A172 (cell line): ENCODE data around the gene SYNPO. TPM values are rescaled to one million over a fixed set of nuclear protein-coding genes. Genes with fewer than 3 reads are reported as not detected.

Experiments
- DNase-seq: peaks from one replicate; pipeline ENCODE4 v3.0.0-alpha.2; 2015; ENCODE audit warnings: low spot score
- total RNA-seq: library from RNA; depleted of rRNA; stranded (reverse); fragments of >200 nt; shearing (Covaris generic); gene quantifications from 2 replicates; pipeline ENCODE4 v1.2.3, GENCODE V29; 2014

The SYNPO gene
- total RNA-seq, 1 experiment from 2014 or later: 9.0 TPM

DNA sequence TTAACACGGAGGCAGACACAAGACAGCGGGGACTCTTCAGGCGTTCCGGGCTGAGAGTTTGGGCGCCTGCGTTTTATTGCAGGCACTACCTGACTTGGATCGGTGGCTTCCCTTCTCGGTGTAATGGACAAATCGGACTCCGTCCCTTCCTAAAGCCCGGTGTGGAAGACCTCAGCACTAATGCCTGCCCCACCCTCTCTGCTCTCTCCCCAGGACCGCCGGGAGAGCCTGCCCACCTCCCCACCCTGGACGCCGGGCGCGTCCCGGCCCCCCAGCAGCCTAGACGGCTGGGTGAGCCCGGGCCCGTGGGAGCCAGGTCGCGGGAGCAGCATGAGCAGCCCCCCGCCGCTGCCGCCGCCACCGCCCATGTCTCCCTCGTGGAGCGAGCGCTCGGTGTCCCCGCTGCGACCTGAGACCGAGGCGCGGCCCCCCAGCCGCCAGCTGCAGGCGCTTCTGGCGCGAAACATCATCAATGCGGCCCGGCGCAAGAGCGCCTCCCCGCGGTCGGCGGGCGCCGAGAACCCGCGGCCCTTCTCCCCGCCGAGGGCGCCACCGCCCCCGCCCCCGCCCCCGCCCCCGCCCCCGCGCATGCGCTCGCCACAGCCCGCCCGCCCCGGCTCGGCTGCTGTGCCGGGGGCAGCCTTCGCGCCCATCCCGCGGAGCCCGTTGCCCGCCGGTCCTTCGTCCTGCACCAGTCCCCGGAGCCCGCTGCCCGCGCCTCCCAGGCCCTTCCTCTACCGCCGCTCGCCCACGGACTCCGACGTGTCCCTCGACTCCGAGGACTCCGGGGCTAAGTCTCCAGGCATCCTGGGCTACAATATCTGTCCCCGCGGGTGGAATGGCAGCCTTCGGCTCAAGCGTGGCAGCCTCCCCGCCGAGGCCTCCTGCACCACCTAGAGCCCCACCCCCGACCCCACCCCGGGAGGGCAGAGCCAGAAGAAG lies 16.0 kb downstream of the SYNPO start:
- DNase-seq: no peak

DNA sequence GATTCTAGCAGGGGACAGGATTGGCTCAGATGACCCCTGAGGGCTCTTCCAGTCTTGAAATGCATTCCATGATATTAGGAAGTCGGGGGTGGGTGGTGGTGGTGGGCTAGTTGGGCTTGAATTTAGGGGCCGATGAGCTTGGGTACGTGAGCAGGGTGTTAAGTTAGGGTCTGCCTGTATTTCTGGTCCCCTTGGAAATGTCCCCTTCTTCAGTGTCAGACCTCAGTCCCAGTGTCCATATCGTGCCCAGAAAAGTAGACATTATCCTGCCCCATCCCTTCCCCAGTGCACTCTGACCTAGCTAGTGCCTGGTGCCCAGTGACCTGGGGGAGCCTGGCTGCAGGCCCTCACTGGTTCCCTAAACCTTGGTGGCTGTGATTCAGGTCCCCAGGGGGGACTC lies 17.7 kb downstream of the SYNPO start:
- no peak for DNase-seq

DNA sequence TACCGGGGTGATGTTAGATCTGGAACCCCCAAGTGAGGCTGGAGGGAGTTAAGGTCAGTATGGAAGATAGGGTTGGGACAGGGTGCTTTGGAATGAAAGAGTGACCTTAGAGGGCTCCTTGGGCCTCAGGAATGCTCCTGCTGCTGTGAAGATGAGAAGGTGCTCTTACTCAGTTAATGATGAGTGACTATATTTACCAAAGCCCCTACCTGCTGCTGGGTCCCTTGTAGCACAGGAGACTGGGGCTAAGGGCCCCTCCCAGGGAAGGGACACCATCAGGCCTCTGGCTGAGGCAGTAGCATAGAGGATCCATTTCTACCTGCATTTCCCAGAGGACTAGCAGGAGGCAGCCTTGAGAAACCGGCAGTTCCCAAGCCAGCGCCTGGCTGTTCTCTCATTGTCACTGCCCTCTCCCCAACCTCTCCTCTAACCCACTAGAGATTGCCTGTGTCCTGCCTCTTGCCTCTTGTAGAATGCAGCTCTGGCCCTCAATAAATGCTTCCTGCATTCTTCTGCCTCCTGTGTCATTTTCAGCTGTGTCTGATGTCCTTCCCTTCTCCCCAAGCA lies 18.3 kb downstream of the SYNPO start:
- DNase-seq: no peak

DNA sequence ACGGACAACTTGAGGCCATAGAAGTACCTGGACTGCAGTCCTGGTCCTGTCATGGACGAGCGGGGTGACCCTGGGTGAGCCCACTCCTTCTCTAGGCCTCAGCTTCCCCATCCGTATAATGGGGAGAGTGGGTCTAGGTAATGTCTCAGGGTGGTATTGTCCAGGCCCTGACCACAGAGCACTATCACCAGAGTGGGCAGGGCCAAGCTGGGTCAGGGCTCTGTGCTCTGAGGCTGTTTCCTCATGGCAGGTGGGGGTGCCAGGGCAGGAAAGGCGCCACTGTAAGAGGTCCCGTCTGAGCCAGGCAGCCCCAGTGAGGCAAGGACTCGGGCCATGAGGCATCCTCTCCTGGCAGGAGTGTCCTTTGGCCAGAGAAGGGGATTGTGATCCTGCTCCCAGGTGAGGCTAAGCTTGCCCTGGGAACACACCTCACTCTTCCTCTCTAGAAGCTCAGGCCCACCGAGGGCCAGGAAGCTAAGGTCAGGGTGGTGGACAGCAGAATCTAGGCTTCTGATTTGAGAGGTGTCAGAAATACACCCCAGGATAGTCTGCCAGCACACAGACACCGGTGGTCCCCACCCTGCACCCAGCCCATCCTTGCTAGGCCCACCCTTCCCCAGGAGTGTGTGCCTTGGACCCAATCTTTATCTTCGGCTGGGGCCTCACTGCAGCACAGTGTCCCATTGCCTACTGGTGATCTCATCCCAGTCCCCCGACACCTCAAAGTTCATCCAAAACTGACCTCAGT lies 19.1 kb downstream of the SYNPO start:
- no peak for DNase-seq

DNA sequence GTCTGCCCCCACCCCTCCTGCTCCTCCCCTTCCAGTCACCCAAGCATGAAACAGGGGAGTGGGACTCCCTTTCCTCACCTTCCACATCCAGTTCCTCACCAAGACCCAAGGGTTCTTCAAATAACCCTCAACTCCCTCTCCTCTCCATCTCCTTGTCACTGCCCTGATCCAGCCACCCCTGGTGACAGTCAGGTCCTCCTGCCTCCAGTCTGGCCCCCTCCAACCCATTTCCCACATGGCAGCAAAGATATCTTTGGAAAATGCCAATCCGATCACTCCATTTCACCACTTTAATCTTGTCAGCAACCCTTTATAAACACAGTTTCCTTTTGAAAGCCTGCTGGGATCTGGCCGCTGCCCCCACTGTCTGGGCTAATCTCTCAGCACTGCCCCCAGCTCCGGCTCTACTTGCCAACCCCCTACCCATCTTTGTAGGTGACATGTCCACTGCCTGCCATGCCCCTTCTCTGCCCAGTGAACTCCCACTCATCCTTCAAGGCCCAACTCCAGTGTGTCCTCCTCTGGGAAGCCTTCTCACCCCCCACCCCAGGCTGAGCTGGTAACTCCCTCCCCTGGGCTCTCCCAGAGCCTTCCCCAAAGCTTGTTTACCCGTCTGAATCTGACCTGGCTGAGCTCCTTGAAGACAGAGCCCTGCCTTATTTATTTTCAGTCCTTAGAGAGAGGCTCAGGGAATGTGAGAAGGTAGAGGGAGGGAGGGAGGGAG lies 19.8 kb downstream of the SYNPO start:
- no peak for DNase-seq

DNA sequence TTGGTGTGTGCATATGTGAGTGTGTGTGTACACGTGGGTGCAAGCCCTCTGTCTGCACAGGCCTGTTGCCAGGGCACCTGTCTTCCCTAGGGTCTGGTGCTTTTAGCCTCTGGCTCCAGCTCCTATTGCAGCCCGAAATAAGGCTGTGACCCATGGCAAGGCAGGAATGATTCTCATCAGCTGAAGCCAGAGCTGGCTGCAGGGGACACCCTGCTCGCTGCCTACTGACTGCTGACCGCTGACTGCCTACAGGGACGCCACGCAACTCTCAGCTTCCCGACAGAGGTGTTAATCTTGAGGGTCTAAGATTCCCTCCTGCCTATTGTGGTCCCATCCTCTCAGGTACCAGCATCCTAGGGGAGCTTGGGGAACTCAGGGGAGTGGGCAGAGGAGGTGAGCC lies 20.6 kb downstream of the SYNPO start, which contains the start of gene MYOZ3:
TSS of gene MYOZ3 (plus strand) at position 166 of the 400 bp plus-strand sequence. CDS start 1,691 bp downstream, outside the sequence.
- DNase-seq: no peak

DNA sequence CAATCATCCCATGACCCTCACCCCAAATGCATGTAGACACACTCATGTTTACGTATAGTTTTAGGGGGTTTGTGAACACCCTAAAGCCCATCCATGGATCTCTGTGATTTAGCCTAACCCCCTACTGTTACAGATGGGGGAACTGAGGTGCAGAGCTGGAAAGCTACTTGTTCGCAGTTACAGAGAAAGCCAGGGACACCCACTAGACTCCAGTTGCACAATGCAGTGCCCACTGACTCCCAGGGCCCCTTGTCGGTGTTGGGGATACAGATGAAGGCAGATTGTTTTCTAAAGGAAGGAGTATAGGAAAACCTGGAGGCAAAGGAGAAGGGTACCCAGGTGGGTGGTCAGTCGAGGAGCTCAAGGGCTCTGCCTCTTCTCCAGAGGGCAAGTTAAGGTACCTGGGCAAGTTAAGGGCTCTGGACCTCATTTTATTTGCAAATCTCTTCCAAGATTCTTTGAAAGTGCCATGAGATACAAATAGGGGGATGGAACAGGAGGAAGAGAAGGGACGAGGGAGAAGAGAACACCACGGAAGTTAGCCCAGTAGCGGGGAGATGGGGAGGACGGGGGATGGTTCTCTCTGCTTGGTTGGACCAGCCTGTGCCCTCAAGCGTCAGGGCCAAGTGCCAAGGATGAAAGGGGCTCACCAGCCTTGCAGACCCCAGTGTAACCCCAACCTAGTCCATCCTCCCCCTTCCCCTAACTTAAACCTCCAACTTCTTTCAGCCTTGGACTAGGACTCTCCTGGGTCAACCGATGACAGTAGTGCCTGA lies 21.5 kb downstream of the SYNPO start:
- DNase-seq: no peak

DNA sequence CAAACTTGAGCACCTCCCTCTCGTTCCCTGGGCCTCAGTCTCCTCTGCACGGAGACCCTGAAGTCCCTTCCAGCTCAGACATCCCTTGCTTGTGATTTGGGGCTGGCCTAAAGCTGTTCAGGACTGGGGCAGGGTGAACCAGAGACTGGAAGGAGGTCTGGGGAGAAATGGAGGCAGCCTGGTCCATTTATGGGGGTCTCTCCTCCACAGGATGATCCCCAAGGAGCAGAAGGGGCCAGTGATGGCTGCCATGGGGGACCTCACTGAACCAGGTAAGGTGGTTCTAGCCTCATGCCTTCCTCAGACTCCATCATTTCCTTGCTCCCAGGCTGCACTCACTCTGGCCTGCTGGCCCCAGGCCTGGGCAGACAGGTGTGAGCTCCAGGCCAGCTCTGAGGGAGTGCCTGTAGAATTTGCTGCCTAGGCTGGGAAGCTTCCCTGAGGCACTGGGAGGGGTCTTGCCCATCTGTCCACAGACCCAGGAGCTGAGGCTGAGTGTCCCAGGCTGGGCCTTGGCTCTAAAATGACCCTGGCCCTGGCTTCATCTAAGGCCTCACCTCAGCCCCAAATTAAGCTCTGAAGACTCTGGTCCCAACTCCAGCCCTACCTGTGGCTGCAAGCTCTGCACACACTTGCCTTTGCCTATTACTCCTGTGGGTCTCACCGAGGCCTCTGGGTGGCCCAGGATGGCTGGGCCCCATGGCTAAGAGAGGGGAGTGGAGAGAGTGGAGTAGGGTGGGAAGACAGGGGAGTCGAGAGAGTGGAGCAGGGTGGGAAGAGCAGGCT lies 22.5 kb downstream of the SYNPO start:
- DNase-seq: no peak

DNA sequence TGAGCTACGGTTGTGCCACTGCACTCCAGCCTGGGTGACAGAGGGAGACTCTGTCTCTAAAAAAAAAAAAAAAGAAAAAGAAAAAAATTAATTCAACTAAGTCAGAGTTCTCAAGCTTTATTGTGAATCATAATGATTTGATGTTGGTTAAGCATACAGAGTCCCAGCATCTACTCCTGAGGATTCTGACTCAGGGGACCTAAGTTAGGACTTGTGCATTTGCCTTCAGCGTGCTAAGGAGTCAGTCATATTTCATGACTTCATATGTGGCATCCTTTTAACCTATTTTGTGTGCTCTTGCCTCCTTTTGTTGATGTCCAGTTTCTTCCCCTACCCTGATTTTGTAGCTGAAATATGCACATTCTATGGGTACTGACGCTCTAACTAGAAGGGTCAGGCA lies 23.5 kb downstream of the SYNPO start:
- DNase-seq: no peak

DNA sequence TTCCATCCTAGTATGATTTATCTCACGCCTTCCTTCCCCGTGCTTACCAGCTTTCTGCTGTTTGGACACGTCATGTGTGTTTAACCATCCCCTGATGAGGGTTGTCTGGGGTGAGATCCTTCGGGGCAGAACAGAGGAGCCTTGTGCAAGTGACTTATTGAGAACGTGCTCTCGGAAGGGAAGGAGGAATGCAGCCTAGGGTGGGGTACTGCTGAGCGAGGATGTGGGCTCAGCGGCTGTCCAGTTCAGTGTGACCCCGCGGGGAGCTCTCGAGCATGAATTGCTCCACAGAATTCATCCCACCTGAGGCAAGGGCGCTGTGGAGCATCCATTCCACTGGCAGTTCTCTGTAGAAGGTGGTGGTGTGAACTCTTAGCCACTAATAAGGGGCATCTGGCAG lies 24.6 kb downstream of the SYNPO start:
- no peak for DNase-seq

DNA sequence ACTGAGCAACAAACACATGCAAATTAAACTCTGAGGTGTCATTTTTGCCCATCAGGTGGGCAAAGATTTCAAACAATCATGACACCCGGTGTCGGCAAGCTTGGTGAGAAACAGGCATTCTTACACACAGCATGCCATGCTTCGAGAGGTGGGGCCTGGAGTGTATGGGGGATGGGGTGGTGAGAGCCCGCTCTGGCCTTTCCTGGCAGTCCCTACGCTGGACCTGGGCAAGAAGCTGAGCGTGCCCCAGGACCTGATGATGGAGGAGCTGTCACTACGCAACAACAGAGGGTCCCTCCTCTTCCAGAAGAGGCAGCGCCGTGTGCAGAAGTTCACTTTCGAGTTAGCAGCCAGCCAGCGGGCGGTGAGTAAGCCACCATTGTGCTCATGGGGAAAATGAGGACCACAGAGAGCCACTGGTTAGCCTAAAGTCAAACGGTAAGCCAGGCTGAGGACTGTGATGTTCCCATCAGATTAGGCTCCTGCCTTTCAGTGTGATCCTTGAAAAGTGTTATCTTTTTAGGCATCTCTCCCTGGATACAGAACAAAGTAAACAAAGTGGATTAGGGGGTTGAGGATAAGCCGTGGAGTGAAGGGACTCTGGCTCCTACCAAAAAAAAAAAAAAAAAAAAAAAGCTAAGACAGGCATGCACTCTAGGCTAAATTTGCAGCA lies 30.0 kb downstream of the SYNPO start:
- DNase-seq: no peak

DNA sequence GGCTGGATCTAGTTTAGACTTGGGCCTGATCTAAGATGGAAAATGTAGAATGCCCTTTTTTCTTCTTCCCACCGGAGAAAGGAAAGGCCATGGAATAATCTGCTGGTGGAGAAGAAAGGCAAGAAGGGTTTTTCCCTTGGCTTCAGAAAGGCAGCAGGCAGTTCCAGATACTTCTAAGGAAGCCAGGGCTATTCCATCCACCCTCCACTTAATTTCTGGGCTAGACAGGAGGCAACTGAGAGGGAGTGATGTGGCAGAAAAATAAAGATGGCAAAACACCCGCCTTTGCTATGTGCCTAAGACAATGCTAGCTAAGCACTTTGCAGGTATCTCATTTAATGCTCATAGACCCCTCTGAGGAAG lies 30.5 kb downstream of the SYNPO start:
- no peak for DNase-seq

DNA sequence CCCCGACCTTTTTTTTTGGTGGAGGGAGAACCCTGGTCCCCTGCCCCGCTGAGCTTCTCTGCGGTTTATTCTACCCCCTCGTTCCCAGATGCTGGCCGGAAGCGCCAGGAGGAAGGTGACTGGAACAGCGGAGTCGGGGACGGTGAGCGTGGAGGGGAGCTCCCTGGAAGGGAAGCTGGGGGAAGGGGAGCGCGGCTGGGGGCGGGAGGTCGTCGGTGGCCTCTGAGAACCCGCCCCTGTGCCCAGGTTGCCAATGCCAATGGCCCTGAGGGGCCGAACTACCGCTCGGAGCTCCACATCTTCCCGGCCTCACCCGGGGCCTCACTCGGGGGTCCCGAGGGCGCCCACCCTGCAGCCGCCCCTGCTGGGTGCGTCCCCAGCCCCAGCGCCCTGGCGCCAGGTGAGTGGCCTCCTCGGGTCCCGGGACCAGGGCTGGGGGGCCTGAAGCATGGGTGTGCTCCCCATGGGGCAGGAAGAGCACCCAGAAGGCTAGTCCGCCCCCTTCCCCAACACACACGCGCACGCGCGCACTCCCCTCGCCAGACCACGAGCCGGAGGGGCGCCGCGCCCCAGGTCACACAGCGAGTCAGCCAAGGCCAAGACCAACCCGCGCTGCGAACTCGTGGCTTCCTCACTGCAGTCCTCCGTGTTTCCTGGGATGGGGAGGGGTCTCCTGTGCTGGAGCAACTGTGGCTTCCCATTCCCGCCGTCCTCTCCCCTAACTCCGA lies 31.2 kb downstream of the SYNPO start:
- no peak for DNase-seq

DNA sequence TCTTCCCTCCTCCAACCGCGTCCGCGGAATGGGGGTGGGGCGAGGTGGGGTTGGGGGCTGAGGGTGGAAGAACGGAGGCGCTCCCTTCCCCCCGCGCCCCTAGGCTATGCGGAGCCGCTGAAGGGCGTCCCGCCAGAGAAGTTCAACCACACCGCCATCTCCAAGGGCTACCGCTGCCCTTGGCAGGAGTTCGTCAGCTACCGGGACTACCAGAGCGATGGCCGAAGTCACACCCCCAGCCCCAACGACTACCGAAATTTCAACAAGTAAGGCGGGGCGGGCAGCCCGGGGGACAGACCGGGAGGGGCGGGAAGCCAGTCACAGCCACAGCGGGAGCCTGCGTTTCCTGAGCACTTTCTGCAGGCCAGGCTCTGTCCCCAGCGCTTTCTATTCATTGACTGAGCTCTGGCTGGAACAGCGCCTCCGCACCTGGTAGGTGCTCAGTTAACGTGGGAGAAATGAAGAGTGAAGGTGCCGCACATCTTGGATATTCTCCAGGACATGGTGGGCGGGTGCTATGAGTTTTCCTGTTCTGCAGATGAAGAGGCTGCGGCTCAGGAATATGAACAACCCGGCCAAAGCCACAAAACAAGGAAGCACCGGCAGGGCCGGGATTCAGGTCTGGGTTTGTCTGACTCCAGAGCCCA lies 31.9 kb downstream of the SYNPO start:
- no peak for DNase-seq

DNA sequence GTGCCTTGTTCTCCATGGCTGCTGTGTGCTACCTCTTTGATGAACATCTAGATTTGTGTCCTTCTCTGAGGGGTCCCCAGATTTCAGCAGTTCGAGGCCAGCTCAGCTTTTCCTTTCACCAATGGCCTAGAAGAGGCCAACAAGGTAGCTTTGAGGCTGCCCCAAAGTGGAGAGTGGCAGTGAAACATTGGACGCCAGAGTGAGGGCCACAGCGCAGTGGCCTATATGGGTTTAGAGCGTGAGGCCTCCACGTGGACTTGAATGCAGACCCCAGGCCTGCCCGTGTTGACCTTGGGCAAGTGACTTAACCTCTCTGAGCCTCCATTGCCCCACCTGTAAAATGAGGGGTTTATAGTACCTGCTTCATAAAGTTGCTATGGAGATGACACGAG lies 32.4 kb downstream of the SYNPO start:
- DNase-seq: no peak

DNA sequence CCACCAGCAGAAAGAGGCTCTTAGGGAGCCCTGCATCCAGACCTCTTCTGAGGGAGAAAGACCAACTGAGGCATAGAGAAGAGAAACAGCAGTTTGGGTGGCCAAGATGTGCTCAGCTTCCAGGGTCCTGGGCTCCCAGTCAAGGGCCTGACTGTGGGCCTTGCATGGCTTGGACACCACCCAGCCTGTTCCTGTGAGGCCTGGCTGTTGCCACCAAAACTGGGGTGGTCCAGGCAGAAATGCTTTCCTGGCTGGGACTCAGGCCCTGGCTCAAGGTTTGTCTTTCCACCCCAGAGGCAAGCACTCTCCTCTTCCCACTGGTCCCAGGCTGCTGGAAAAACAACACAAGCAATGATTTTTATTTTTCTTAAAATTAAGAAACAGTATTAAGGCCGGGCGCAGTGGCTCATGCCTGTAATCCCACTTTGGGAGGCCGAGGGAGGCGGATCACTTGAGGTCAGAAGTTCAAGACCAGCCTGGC lies 33.9 kb downstream of the SYNPO start:
- no peak for DNase-seq

DNA sequence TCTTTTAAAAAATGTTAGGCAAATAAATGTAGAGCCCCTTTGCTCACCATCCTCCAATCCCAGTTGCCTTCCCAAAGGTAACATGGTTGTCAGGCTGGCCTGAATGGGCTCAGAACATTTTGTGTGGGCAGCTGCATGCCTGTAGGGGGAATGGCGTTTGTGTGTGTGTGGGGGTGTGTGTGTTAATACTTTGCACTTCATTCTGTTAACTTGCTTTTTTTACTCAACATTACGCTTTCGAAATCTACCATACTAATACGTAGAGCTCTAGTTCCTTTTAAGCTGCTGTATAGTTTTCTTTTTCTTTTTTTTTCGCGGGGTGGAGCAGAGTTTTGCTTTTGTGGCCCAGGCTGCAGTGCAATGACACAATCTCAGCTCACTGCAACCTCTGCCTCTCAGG lies 34.6 kb downstream of the SYNPO start:
- DNase-seq: no peak

DNA sequence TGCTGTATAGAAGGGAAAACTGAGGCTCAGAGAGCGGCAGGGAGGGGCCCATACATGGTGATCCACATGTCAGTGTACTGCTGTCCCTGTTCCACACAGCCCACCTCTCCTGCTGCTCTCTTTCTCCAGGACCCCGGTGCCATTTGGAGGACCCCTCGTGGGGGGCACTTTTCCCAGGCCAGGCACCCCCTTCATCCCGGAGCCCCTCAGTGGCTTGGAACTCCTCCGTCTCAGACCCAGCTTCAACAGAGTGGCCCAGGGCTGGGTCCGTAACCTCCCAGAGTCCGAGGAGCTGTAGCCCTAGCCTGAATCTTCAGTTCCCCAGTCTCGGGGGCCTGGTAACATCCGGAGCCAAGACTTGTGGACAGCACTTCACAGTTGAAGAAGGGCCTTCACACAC lies 36.1 kb downstream of the SYNPO start:
- DNase-seq: no peak
